HL-60 (cell line): ENCODE measurements around the gene SLC17A7.
A peak's percentile ranks its signal among the peaks of the same experiment; 100 is the strongest.

Experiments
- DNase-seq, 2 experiments: peaks; one replicate each; pipeline ENCODE4 v3.0.0-alpha.2; 2010 to 2020; ENCODE audit warnings: low read depth in 1 of 2, low spot score in 1 of 2
- H3K27ac ChIP-seq: fragments of 250-450 bp; sonication (Bioruptor Pico); replicated peaks from 2 replicates; pipeline ENCODE4 v1.5.1; 2020; ENCODE audit warnings: mild to moderate bottlenecking, moderate library complexity
- H3K27me3 ChIP-seq: fragments of 250-450 bp; sonication (Bioruptor Pico); 2 replicates; pipeline ENCODE4 v1.5.1; 2021; ENCODE audit warnings: mild to moderate bottlenecking, moderate library complexity; ENCODE audit not compliant: insufficient read depth, poor library complexity, severe bottlenecking
- H3K4me3 ChIP-seq: replicated peaks from 2 replicates; pipeline ENCODE4 v1.5.1; 2011; ENCODE audit warnings: mild to moderate bottlenecking, control low read depth, low read length; ENCODE audit not compliant: insufficient read depth
- CTCF ChIP-seq: IDR thresholded peaks from one replicate; pipeline ENCODE4 v1.5.1; 2011; ENCODE audit warnings: low read length, control low read depth, inconsistent platforms; ENCODE audit not compliant: insufficient read depth
- GABPA ChIP-seq: IDR thresholded peaks from 2 replicates; pipeline ENCODE4 v1.6.1; 2012; ENCODE audit warnings: low read depth
- POLR2AphosphoS5 ChIP-seq: IDR thresholded peaks from 2 replicates; pipeline ENCODE4 v1.6.1; 2012; ENCODE audit warnings: low read depth
- REST ChIP-seq: IDR thresholded peaks from 2 replicates; pipeline ENCODE4 v1.6.1; 2012; ENCODE audit warnings: low read depth; ENCODE audit not compliant: insufficient replicate concordance
- SPI1 ChIP-seq: IDR thresholded peaks from 2 replicates; pipeline ENCODE4 v1.6.1; 2012; ENCODE audit warnings: low read depth, mild to moderate bottlenecking, borderline replicate concordance

SLC17A7 gene

GRCh38 chr19:49470615-49470978 lies 29.3 kb upstream of the SLC17A7 start:
- no peak for DNase-seq
- Histone ChIP-seq H3K27me3 (no peaks in the 10 kb centered on the region), H3K4me3 (no peak overlapping the region), H3K27ac (no peak overlapping the region)
- TF ChIP-seq SPI1 (no peak), GABPA (no peak), POLR2AphosphoS5 (no peak), REST (no peak), CTCF (no peak)

GRCh38 chr19:49469828-49470614 lies 28.7 kb upstream of the SLC17A7 start:
- no peak for TF ChIP-seq POLR2AphosphoS5
- TF ChIP-seq GABPA = no peak
- no peak for TF ChIP-seq CTCF
- TF ChIP-seq SPI1 = no peak
- no peak for TF ChIP-seq REST
- no peak overlapping the region for H3K4me3 ChIP-seq
- peak in 1 of 2 experiments; percentile 54 for DNase-seq
- H3K27ac ChIP-seq = no peak overlapping the region
- no peaks in the 10 kb centered on the region for H3K27me3 ChIP-seq

- DNase-seq = peak in 1 of 2 experiments; percentile 52
- H3K27ac ChIP-seq = no peak overlapping the region
- no peaks in the 10 kb centered on the region for H3K27me3 ChIP-seq
- TF ChIP-seq GABPA (no peak), REST (no peak), POLR2AphosphoS5 (no peak), SPI1 (peak; percentile 47; the same call in 1 of the 2 replicates), CTCF (no peak)
- H3K4me3 ChIP-seq = no peak overlapping the region
Measured at GRCh38 chr19:49468746-49469447, 27.6 kb upstream of the SLC17A7 start.
